RWPE2 (cell line): ENCODE results near the gene PERCC1.

Source experiments
- ATAC-seq: fragments of 200-7000 bp; cut with Tn5 transposase; 3 replicates; pipeline ENCODE4 v1.9.1; 2021; ENCODE audit warnings: low read depth
- DNase-seq: peaks from one replicate; pipeline ENCODE4 v3.0.0-alpha.2; 2020; ENCODE audit warnings: low spot score
- H3K27ac ChIP-seq: fragments of 450-650 bp; 2 replicates; pipeline ENCODE4 v1.5.1; 2017; ENCODE audit warnings: mild to moderate bottlenecking; ENCODE audit not compliant: poor library complexity, severe bottlenecking
- H3K27me3 ChIP-seq: fragments of 250-450 bp; sonication (Bioruptor Pico); 2 replicates; pipeline ENCODE4 v1.5.1; 2021; ENCODE audit warnings: mild to moderate bottlenecking, moderate library complexity; ENCODE audit not compliant: insufficient read depth, poor library complexity, severe bottlenecking
- H3K36me3 ChIP-seq: fragments of 250-450 bp; sonication (Bioruptor Pico); 2 replicates; pipeline ENCODE4 v1.5.1; 2020; ENCODE audit warnings: low read depth, mild to moderate bottlenecking, moderate library complexity
- H3K4me1 ChIP-seq: fragments of 250-450 bp; sonication (Bioruptor Pico); 2 replicates; pipeline ENCODE4 v1.5.1; 2021; ENCODE audit warnings: mild to moderate bottlenecking, moderate library complexity; ENCODE audit not compliant: insufficient read depth, poor library complexity, severe bottlenecking
- H3K4me3 ChIP-seq: fragments of 250-450 bp; sonication (Bioruptor Pico); 2 replicates; pipeline ENCODE4 v1.5.1; 2021; ENCODE audit warnings: mild to moderate bottlenecking, moderate library complexity; ENCODE audit not compliant: severe bottlenecking
- H3K9me3 ChIP-seq: fragments of 250-450 bp; sonication (Bioruptor Pico); 2 replicates; pipeline ENCODE4 v1.5.1; 2021; ENCODE audit warnings: mild to moderate bottlenecking, moderate library complexity; ENCODE audit not compliant: severe bottlenecking
- TF ChIP-seq, protein P1 (sequence below): fragments of 450-650 bp; IDR thresholded peaks from one replicate; pipeline ENCODE4 v1.5.1; 2017; ENCODE audit warnings: mild to moderate bottlenecking, moderate library complexity; ENCODE audit not compliant: poor library complexity, severe bottlenecking

The PERCC1 gene

DNA sequence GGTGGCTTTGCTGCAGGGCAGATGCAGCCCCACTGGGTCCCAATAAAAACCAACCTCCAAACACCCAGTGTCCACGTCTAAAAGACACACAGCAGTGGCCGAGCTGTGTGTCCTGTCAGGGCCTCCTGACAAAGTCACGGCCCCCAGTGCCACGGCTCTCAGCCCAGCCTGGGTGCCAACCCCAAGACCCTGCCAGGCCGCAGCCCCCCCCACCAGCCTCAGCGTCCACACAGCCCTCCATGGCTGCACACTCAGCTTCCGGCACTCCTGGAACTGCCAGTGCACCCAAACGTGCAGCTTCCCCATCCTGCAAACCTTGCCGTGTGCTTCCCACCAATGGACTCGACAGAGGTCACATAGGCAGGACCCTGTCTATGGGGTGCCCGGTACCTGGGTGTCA is 17.1 kb downstream of the PERCC1 start:
- no peak overlapping the region for H3K27ac ChIP-seq
- no peak for ATAC-seq
- TF ChIP-seq, protein P1, sequence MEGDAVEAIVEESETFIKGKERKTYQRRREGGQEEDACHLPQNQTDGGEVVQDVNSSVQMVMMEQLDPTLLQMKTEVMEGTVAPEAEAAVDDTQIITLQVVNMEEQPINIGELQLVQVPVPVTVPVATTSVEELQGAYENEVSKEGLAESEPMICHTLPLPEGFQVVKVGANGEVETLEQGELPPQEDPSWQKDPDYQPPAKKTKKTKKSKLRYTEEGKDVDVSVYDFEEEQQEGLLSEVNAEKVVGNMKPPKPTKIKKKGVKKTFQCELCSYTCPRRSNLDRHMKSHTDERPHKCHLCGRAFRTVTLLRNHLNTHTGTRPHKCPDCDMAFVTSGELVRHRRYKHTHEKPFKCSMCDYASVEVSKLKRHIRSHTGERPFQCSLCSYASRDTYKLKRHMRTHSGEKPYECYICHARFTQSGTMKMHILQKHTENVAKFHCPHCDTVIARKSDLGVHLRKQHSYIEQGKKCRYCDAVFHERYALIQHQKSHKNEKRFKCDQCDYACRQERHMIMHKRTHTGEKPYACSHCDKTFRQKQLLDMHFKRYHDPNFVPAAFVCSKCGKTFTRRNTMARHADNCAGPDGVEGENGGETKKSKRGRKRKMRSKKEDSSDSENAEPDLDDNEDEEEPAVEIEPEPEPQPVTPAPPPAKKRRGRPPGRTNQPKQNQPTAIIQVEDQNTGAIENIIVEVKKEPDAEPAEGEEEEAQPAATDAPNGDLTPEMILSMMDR, result no peak
- H3K36me3 ChIP-seq, result no peaks in the 10 kb centered on the region
- no peaks in the 10 kb centered on the region for H3K27me3 ChIP-seq
- DNase-seq, result no peak
- no peaks in the 10 kb centered on the region for H3K9me3 ChIP-seq
- no peak overlapping the region for H3K4me3 ChIP-seq
- no peaks in the 10 kb centered on the region for H3K4me1 ChIP-seq

DNA sequence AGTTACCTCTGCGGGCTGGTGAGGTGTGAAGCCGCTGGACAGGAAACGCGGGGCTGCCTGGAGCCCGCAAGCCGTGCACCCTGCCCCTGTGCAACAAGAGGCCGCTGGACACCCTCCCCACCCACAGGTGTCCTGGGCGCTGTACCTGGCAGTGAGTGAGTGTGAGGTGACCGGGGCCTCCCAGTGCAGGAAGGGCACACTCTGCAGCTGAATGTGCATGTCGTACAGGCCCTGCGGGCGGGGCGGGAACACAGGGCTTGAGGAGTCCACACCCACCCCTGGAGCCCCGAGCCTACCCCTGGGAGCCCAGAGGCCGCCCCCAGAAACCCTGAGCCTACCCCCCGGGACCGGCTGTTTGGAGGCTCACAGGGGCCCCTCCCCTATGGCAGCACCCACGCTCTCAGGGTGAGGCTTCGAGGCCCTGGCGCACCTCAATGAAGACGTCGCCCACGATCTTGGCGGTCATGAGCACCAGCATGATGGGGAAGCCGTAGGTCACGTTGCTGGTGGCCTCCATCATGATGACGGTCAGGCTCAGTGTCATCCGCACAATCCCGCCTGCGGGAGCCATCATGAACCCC is 17.7 kb downstream of the PERCC1 start:
- no peaks in the 10 kb centered on the region for H3K36me3 ChIP-seq
- no peak overlapping the region for H3K27ac ChIP-seq
- DNase-seq (no peak), ATAC-seq (no peak)
- no peak overlapping the region for H3K4me3 ChIP-seq
- H3K9me3 ChIP-seq, result no peaks in the 10 kb centered on the region
- H3K4me1 ChIP-seq, result no peaks in the 10 kb centered on the region
- H3K27me3 ChIP-seq, result no peaks in the 10 kb centered on the region
- TF ChIP-seq, protein P1, result no peak

DNA sequence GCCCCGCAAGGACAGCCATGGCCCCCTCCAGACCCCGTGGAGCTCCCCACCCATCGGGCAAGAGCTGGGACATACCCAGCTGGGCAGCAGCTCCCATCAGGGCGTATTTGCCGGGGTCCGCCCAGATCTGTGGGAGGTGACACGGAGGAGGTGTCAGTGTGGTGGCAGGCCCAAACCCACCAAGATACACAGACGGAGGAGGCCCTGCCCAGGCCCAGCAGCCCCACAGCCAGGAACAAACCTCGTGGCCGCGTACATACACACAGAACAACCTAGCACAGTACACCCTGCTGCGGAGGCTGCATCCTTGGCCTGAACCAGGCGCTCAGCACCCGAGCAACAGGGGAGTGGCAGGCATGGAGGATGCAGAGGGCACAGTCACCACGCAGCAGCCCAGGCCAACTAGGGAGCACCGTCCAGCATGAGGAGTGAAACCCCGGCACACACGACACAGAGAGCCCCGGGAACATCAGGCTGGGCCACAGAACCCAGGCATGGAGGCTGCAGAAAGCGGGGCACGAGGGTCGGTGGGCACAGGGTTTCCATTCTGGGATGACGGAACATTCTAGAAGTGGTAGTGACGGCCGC is 18.4 kb downstream of the PERCC1 start:
- Histone ChIP-seq H3K4me3 (no peak overlapping the region), H3K4me1 (no peaks in the 10 kb centered on the region), H3K9me3 (no peaks in the 10 kb centered on the region), H3K27ac (no peak overlapping the region), H3K27me3 (no peaks in the 10 kb centered on the region), H3K36me3 (0 out of 2 replicates have a peak, but pooled peaks cover 2% of the 10 kb centered on the region)
- DNase-seq (no peak), ATAC-seq (no peak)
- TF ChIP-seq, protein P1, result no peak

DNA sequence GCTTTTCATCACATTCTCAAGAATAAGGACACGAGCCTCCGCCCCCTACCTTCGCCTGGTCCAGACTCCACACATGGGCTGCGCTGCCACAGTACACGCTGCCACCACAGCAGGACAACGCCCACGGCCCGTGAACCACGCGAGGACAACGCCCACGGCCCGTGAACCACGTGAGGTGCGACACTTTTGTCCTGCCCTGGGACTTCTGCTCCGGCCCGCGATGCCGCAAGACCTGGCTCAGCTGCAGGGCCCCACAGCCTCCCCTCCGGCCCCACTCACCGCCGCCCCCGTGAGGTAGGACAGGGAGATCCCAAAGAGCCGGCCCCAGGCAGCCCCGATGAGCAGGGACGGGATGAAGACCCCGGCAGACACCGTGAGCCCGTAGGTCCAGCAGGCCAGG is 19.3 kb downstream of the PERCC1 start:
- TF ChIP-seq, protein P1, result no peak
- ATAC-seq (no peak), DNase-seq (no peak)
- Histone ChIP-seq H3K4me3 (no peak overlapping the region), H3K4me1 (no peaks in the 10 kb centered on the region), H3K27ac (no peak overlapping the region), H3K9me3 (no peaks in the 10 kb centered on the region), H3K36me3 (0 out of 2 replicates have a peak, but pooled peaks cover 2% of the 10 kb centered on the region), H3K27me3 (no peaks in the 10 kb centered on the region)

DNA sequence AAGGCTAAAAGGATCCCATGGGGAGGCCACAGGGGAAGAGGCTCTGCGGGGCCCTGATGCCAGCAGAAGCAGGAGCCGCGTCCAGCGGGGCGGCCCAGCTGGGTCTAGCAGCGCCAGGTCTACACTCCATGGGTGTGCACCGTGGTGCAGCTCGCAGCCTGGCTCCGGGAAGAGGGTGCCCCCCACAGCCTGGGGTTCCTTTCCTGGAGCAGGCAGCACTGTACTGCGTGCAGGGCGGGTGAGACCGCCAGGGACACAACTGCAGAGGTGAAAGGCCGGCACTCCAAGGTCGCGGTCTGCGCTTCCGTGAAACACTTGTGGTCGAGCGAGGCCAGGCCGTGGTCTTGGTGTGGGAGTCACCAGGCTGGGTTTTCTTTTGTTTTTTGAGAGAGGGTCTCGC is 20.0 kb downstream of the PERCC1 start:
- Histone ChIP-seq H3K9me3 (no peaks in the 10 kb centered on the region), H3K27ac (no peak overlapping the region), H3K4me1 (no peaks in the 10 kb centered on the region), H3K36me3 (0 out of 2 replicates have a peak, but pooled peaks cover 2% of the 10 kb centered on the region), H3K4me3 (no peak overlapping the region), H3K27me3 (no peaks in the 10 kb centered on the region)
- ATAC-seq (no peak), DNase-seq (no peak)
- TF ChIP-seq, protein P1, result no peak
